IMR-90 (cell line): ENCODE measurements around the gene LRRC9. TPM values are rescaled to one million over a fixed set of nuclear protein-coding genes. Genes with fewer than 3 reads are reported as not detected.

Experiments used
- ATAC-seq: fragments of 200-7000 bp; cut with Tn5 transposase; 2 replicates; pipeline ENCODE4 v1.9.1; 2020; ENCODE audit warnings: low read depth, mild to moderate bottlenecking, moderate library complexity
- BruUV-seq: library from RNA; stranded (reverse); fragments of 400-500 nt; replicated peaks from 2 replicates; lab custom pipeline; 2021; lab: Mats Ljungman, UMichigan
- CTCF ChIA-PET: fragments of 300-600 bp; formaldehyde crosslinking; extraction: SDS; loops from one replicate; lab custom pipeline; 2021; ENCODE audit warnings: antibody characterized with exemption; lab: Yijun Ruan, JAX
- POLR2A ChIA-PET: fragments of 300-600 bp; sonication (Branson Sonifier 250); formaldehyde crosslinking; loops from one replicate; lab custom pipeline; 2022; ENCODE audit warnings: antibody characterized with exemption; ENCODE audit not compliant: unreplicated experiment; lab: Charles Lee
- DNase-seq: peaks from one replicate; pipeline ENCODE4 v3.0.0; 2013
- H2AFZ ChIP-seq: replicated peaks from 2 replicates; pipeline ENCODE3; 2013; ENCODE audit warnings: low read length, mild to moderate bottlenecking; ENCODE audit not compliant: poor library complexity
- H2AK5ac ChIP-seq: 2 replicates; pipeline ENCODE4 v1.6.1; 2013; ENCODE audit warnings: low read depth, low read length, inconsistent platforms
- H2AK9ac ChIP-seq: replicated peaks from 2 replicates; pipeline ENCODE3; 2013; ENCODE audit warnings: mild to moderate bottlenecking, low read depth, low read length, moderate library complexity; ENCODE audit not compliant: poor library complexity
- H2BK120ac ChIP-seq: 2 replicates; pipeline ENCODE4 v1.6.1; 2013; ENCODE audit warnings: low read depth, low read length, inconsistent platforms
- H2BK15ac ChIP-seq: 3 replicates; pipeline ENCODE4 v1.6.1; 2013; ENCODE audit warnings: low read depth, low read length, inconsistent platforms
- H2BK20ac ChIP-seq: 2 replicates; pipeline ENCODE4 v1.6.1; 2013; ENCODE audit warnings: low read depth, mild to moderate bottlenecking, inconsistent platforms, low read length, moderate library complexity
- H2BK5ac ChIP-seq: 2 replicates; pipeline ENCODE4 v1.6.1; 2013; ENCODE audit warnings: mild to moderate bottlenecking, low read depth, low read length, inconsistent platforms; ENCODE audit not compliant: poor library complexity, severe bottlenecking
- H3K14ac ChIP-seq: replicated peaks from 2 replicates; pipeline ENCODE4 v1.6.1; 2013; ENCODE audit warnings: low read depth, low read length, inconsistent platforms
- H3K18ac ChIP-seq: 2 replicates; pipeline ENCODE4 v1.6.1; 2013; ENCODE audit warnings: low read depth, low read length, control low read depth
- H3K23ac ChIP-seq: 2 replicates; pipeline ENCODE4 v1.6.1; 2013; ENCODE audit warnings: low read depth, low read length, inconsistent platforms
- H3K27ac ChIP-seq: 2 replicates; pipeline ENCODE4 v1.5.1; 2013; ENCODE audit warnings: mild to moderate bottlenecking, control low read depth, low read length; ENCODE audit not compliant: insufficient read depth
- H3K27me3 ChIP-seq: 2 replicates; pipeline ENCODE4 v1.6.1; 2013; ENCODE audit warnings: low read length; ENCODE audit not compliant: control insufficient read depth, insufficient read depth
- H3K36me3 ChIP-seq: 2 replicates; pipeline ENCODE4 v1.6.1; 2013; ENCODE audit warnings: low read length, mixed read lengths; ENCODE audit not compliant: control insufficient read depth, insufficient read depth
- H3K4ac ChIP-seq: 2 replicates; pipeline ENCODE4 v1.6.1; 2013; ENCODE audit warnings: low read depth, low read length, inconsistent platforms
- H3K4me1 ChIP-seq: 2 replicates; pipeline ENCODE4 v1.6.1; 2013; ENCODE audit warnings: low read length, mixed read lengths; ENCODE audit not compliant: control insufficient read depth, insufficient read depth
- H3K4me2 ChIP-seq: 2 replicates; pipeline ENCODE4 v1.6.1; 2013; ENCODE audit warnings: low read depth, mild to moderate bottlenecking, control low read depth, low read length, moderate library complexity
- H3K4me3 ChIP-seq: 2 replicates; pipeline ENCODE4 v1.5.1; 2013; ENCODE audit warnings: low read depth, mild to moderate bottlenecking, control low read depth, low read length, moderate library complexity; ENCODE audit not compliant: insufficient read depth
- H3K56ac ChIP-seq: 2 replicates; pipeline ENCODE4 v1.6.1; 2013; ENCODE audit warnings: low read length, inconsistent platforms; ENCODE audit not compliant: insufficient read depth; ENCODE audit errors: extremely low read depth
- H3K79me1 ChIP-seq, 2 experiments: 2 replicates each; pipeline ENCODE4 v1.6.1; 2013; ENCODE audit warnings: low read length in 2 of 2, inconsistent platforms in 1 of 2, low read depth in 1 of 2
- H3K9ac ChIP-seq: 2 replicates; pipeline ENCODE4 v1.6.1; 2013; ENCODE audit warnings: low read depth, low read length, control low read depth
- H3K9me1 ChIP-seq: 2 replicates; pipeline ENCODE4 v1.6.1; 2013; ENCODE audit warnings: low read length, inconsistent platforms; ENCODE audit not compliant: insufficient read depth
- H3K9me3 ChIP-seq: 2 replicates; pipeline ENCODE4 v1.6.1; 2013; ENCODE audit warnings: low read length; ENCODE audit not compliant: control insufficient read depth, insufficient read depth
- H4K20me1 ChIP-seq: 2 replicates; pipeline ENCODE4 v1.6.1; 2013; ENCODE audit warnings: low read length, inconsistent platforms; ENCODE audit not compliant: insufficient read depth
- H4K5ac ChIP-seq: 2 replicates; pipeline ENCODE4 v1.6.1; 2013; ENCODE audit warnings: mild to moderate bottlenecking, low read depth, low read length, control low read depth
- H4K8ac ChIP-seq, 2 experiments: 2 replicates each; pipeline ENCODE4 v1.6.1; 2013; ENCODE audit warnings: low read depth in 2 of 2, low read length in 2 of 2, control low read depth in 1 of 2, inconsistent platforms in 1 of 2
- H4K91ac ChIP-seq: 2 replicates; pipeline ENCODE4 v1.6.1; 2013; ENCODE audit warnings: low read depth, low read length, inconsistent platforms; ENCODE audit not compliant: insufficient read depth
- BHLHE40 ChIP-seq: fragments of 150-350 bp; IDR thresholded peaks from 2 replicates; pipeline ENCODE4 v1.6.1; 2016; ENCODE audit warnings: mild to moderate bottlenecking, low read depth, low read length
- CEBPB ChIP-seq: IDR thresholded peaks from 2 replicates; pipeline ENCODE4 v1.6.1; 2012; ENCODE audit warnings: low read depth, low read length, improper control_type of control experiment
- CHD1 ChIP-seq: IDR thresholded peaks from 2 replicates; pipeline ENCODE4 v1.6.1; 2012; ENCODE audit warnings: low read depth, low read length, improper control_type of control experiment
- FOS ChIP-seq: fragments of 150-350 bp; IDR thresholded peaks from 2 replicates; pipeline ENCODE4 v1.6.1; 2016; ENCODE audit warnings: low read depth, low read length
- MAFK ChIP-seq: IDR thresholded peaks from 2 replicates; pipeline ENCODE4 v1.6.1; 2012; ENCODE audit warnings: low read depth, low read length, improper control_type of control experiment
- MAZ ChIP-seq: IDR thresholded peaks from 2 replicates; pipeline ENCODE4 v1.6.1; 2012; ENCODE audit warnings: low read depth, mild to moderate bottlenecking, low read length, improper control_type of control experiment, moderate library complexity, borderline replicate concordance
- MXI1 ChIP-seq: IDR thresholded peaks from 2 replicates; pipeline ENCODE4 v1.6.1; 2012; ENCODE audit warnings: low read depth, mild to moderate bottlenecking, low read length, moderate library complexity, borderline replicate concordance
- NFE2L2 ChIP-seq: fragments of 150-350 bp; IDR thresholded peaks from 2 replicates; pipeline ENCODE4 v1.6.1; 2016; ENCODE audit warnings: low read depth, mild to moderate bottlenecking, low read length
- POLR2A ChIP-seq: IDR thresholded peaks from 2 replicates; pipeline ENCODE4 v1.6.1; 2012; ENCODE audit warnings: mild to moderate bottlenecking, low read depth, low read length
- RAD21 ChIP-seq: IDR thresholded peaks from 2 replicates; pipeline ENCODE4 v1.6.1; 2012; ENCODE audit warnings: low read length, improper control_type of control experiment
- RCOR1 ChIP-seq: IDR thresholded peaks from 2 replicates; pipeline ENCODE4 v1.6.1; 2012; ENCODE audit warnings: mild to moderate bottlenecking, low read length, improper control_type of control experiment; ENCODE audit not compliant: insufficient replicate concordance
- RFX5 ChIP-seq: IDR thresholded peaks from 2 replicates; pipeline ENCODE4 v1.8.0; 2012; ENCODE audit warnings: low read depth, mild to moderate bottlenecking, low read length, moderate library complexity
- SMC3 ChIP-seq: fragments of 150-350 bp; IDR thresholded peaks from 2 replicates; pipeline ENCODE4 v1.6.1; 2016; ENCODE audit warnings: low read depth, mild to moderate bottlenecking, antibody characterized with exemption, low read length, moderate library complexity
- dilution Hi-C: fragments of 300-500 bp; cut with HindIII; formaldehyde crosslinking; loops from one replicate; pipeline ENCODE4 v1.14.3; 2018; ENCODE audit warnings: low sequenced_read_pairs; ENCODE audit not compliant: unreplicated experiment
- in situ Hi-C: fragments of 300-500 bp; cut with MboI; formaldehyde crosslinking; loops from 3 replicates; pipeline ENCODE4 v1.14.3; 2019; ENCODE audit warnings: low sequenced_read_pairs, inconsistent platforms, mixed read lengths
- intact Hi-C: fragments of 100-400 bp; cut with micrococcal nuclease; formaldehyde crosslinking; loops from 2 replicates; pipeline ENCODE4 v1.10.0; 2022
- polyA plus RNA-seq, 3 experiments: library from polyadenylated mRNA; depleted of rRNA; stranded (reverse); fragments of >200 nt; gene quantifications; 2 replicates each; pipeline ENCODE4 v1.2.3, GENCODE V29; 2012; ENCODE audit warnings: low replicate concordance in 1 of 3
- total RNA-seq: library from RNA; depleted of rRNA; stranded (reverse); fragments of >200 nt; gene quantifications from 2 replicates; pipeline ENCODE4 v1.2.3, GENCODE V29; 2012
- TF ChIP-seq, protein P1 (sequence below): fragments of 150-350 bp; IDR thresholded peaks from 2 replicates; pipeline ENCODE4 v1.6.1; 2017; ENCODE audit warnings: mild to moderate bottlenecking, antibody characterized with exemption, low read length, low read depth
- TF ChIP-seq, protein P2 (sequence below): fragments of 150-350 bp; IDR thresholded peaks from 2 replicates; pipeline ENCODE4 v1.6.1; 2016; ENCODE audit warnings: low read depth, mild to moderate bottlenecking, low read length, moderate library complexity, borderline replicate concordance
- TF ChIP-seq, protein P3 (sequence below): conservative IDR thresholded peaks from 2 replicates; pipeline ENCODE4 v1.5.1; 2012; ENCODE audit warnings: mild to moderate bottlenecking, low read depth, low read length, improper control_type of control experiment

Gene LRRC9
- total and polyA plus RNA-seq, 2 of the 4 experiments (the other 2 are of a cell fraction): not detected

GRCh38 chr14:59997966-59998365, 78.0 kb downstream of the LRRC9 start:
- Histone ChIP-seq H3K27me3 (no peaks in the 10 kb centered on the region), H2BK15ac (no peak overlapping the region), H3K18ac (no peak overlapping the region), H3K4me3 (no peak overlapping the region), H4K8ac (no peak overlapping the region), H2BK120ac (no peak overlapping the region), H2BK5ac (no peak overlapping the region), H3K9me3 (no peaks in the 10 kb centered on the region), H3K56ac (no peak overlapping the region), H3K4me1 (no peaks in the 10 kb centered on the region), H4K20me1 (no peaks in the 10 kb centered on the region), H4K5ac (no peak overlapping the region), H3K14ac (no peak overlapping the region), H3K27ac (no peak overlapping the region), H3K4me2 (no peak overlapping the region), H2BK20ac (no peak overlapping the region), H2AFZ (no peak overlapping the region), H2AK5ac (no peak overlapping the region), H3K79me1 (no peaks in the 10 kb centered on the region), H3K36me3 (no peaks in the 10 kb centered on the region), H3K9ac (no peak overlapping the region), H3K9me1 (no peaks in the 10 kb centered on the region), H4K91ac (no peak overlapping the region), H3K4ac (no peak overlapping the region), H3K23ac (no peak overlapping the region), H2AK9ac (no peak overlapping the region)
- ChIA-PET CTCF (interaction anchor here (1.2 kb wide), 1 partner anchor 167 kb away, joined by 3 read pairs; the partner anchor contains the start of gene DHRS7), POLR2A (interaction anchor here (0.6 kb wide), 1 partner anchor 72 kb away, joined by 3 read pairs; no protein-coding TSS in a partner anchor)
- intact Hi-C loops (no loop called here), in situ Hi-C loops (no loop called here), dilution Hi-C loops (no loop called here)
- no TSS peak for BruUV-seq
- TF ChIP-seq NFE2L2: no peak
- TF ChIP-seq MAZ: no peak
- no peak for TF ChIP-seq RCOR1
- TF ChIP-seq MAFK: no peak
- TF ChIP-seq MXI1: no peak
- no peak for TF ChIP-seq SMC3
- no peak for TF ChIP-seq POLR2A
- TF ChIP-seq, protein P1, sequence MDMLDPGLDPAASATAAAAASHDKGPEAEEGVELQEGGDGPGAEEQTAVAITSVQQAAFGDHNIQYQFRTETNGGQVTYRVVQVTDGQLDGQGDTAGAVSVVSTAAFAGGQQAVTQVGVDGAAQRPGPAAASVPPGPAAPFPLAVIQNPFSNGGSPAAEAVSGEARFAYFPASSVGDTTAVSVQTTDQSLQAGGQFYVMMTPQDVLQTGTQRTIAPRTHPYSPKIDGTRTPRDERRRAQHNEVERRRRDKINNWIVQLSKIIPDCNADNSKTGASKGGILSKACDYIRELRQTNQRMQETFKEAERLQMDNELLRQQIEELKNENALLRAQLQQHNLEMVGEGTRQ: no peak
- TF ChIP-seq FOS: no peak
- TF ChIP-seq CHD1: no peak
- TF ChIP-seq BHLHE40: no peak
- no peak for TF ChIP-seq CEBPB
- TF ChIP-seq, protein P2, sequence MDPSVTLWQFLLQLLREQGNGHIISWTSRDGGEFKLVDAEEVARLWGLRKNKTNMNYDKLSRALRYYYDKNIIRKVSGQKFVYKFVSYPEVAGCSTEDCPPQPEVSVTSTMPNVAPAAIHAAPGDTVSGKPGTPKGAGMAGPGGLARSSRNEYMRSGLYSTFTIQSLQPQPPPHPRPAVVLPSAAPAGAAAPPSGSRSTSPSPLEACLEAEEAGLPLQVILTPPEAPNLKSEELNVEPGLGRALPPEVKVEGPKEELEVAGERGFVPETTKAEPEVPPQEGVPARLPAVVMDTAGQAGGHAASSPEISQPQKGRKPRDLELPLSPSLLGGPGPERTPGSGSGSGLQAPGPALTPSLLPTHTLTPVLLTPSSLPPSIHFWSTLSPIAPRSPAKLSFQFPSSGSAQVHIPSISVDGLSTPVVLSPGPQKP: no peak
- no peak for TF ChIP-seq RFX5
- TF ChIP-seq, protein P3, sequence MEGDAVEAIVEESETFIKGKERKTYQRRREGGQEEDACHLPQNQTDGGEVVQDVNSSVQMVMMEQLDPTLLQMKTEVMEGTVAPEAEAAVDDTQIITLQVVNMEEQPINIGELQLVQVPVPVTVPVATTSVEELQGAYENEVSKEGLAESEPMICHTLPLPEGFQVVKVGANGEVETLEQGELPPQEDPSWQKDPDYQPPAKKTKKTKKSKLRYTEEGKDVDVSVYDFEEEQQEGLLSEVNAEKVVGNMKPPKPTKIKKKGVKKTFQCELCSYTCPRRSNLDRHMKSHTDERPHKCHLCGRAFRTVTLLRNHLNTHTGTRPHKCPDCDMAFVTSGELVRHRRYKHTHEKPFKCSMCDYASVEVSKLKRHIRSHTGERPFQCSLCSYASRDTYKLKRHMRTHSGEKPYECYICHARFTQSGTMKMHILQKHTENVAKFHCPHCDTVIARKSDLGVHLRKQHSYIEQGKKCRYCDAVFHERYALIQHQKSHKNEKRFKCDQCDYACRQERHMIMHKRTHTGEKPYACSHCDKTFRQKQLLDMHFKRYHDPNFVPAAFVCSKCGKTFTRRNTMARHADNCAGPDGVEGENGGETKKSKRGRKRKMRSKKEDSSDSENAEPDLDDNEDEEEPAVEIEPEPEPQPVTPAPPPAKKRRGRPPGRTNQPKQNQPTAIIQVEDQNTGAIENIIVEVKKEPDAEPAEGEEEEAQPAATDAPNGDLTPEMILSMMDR: no peak
- TF ChIP-seq RAD21: no peak
- DNase-seq (no peak), ATAC-seq (no peak)
